Upper lobe of left lung (tissue), 4 donors: Measurements from ENCODE around the gene LPCAT1.

ENCODE experiments used
- EP300 ChIP-seq, 4 donors: sonication (generic); formaldehyde crosslinking; IDR thresholded peaks; one replicate each; pipeline ENCODE4 v1.5.1; 2017; ENCODE audit warnings: antibody characterized with exemption in 4 of 4, control low read depth in 2 of 4
- POLR2A ChIP-seq, 4 donors: fragments of 450-650 bp; IDR thresholded peaks; one replicate each; pipeline ENCODE4 v1.5.1; 2016 to 2017; ENCODE audit warnings: antibody characterized with exemption in 4 of 4, mild to moderate bottlenecking in 2 of 4
- POLR2AphosphoS5 ChIP-seq, 2 donors: sonication (generic); formaldehyde crosslinking; IDR thresholded peaks; one replicate each; pipeline ENCODE4 v1.5.1; 2017; ENCODE audit warnings: antibody characterized with exemption in 2 of 2

DNA sequence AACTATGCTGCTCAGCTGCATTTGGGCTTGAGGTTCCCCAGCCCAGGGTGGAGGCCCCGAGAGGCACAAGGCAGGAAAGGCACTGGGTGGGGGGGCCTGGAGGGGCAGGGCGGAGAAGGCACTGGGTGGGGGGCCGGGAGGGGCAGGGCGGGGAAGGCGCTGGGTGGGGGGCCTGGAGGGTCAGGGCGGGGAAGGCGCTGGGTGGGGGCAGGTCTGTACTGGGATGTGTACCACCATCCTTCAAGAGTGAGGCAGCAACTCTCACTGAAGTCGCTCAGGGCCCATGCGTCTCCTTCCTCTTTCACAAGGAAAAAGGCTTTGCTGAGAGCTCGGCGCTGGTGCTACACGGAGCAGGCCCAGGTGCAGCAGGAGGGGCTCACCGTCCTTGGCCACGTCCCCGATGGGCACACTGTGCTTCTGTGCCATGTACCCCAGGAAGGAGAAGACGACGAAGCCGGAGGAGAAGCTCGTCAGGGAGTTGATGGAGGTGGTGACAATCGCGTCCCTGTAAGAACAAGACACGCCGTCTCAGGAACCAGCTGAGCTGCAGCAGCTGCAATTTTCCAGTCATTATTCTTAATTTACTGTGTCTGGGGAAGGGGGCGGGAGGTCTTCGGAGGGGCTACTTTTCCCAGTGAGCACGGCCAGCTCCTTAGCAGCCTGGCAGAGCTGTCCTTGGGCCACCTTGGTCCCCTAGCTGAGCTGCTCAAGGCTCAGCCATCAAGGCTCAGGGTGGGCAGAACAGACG lies 109.3 kb downstream of the LPCAT1 start:
- TF ChIP-seq POLR2AphosphoS5 (IDR thresholded peaks at IDR 0.05) (no peak), EP300 (IDR thresholded peaks at IDR 0.05) (no peak), POLR2A (IDR thresholded peaks at IDR 0.05) (no peak)
